ENCODE data around the gene NPAS3. TPM values are rescaled to one million over a fixed set of nuclear protein-coding genes. Genes with fewer than 3 reads are reported as not detected.

Gene NPAS3
- total and polyA plus RNA-seq, 7 donors: 0.04 to 1.5 (median 0.39) TPM

GRCh38 chr14:33671556-33671955 is 732.9 kb downstream of the NPAS3 start:
- H3K36me3 ChIP-seq (ENCODE audit: insufficient read depth in 1 of 2, low read depth in 1 of 2): no peaks in the 10 kb centered on the region
- H3K4me1 ChIP-seq: no peaks in the 10 kb centered on the region
- no peaks in the 10 kb centered on the region for H3K9me3 ChIP-seq
- no peak for TF ChIP-seq CTCF (IDR thresholded peaks at IDR 0.05)
- H3K27me3 ChIP-seq (ENCODE audit: insufficient read depth in 3 of 3, low read length in 2 of 3): no peaks in the 10 kb centered on the region
- H3K27ac ChIP-seq: no peak overlapping the region
- ATAC-seq: no peak
- H3K4me3 ChIP-seq: no peak overlapping the region
- intact Hi-C loops (cut with DNase I): loop anchor here in 1 of 2 donors (10.0 kb wide), 1 partner anchor 123 kb away; no protein-coding TSS in a partner anchor
- DNase-seq: no peak
- WGBS, 3 donors: 49 to 63% (median 50%) methylated on average over 1 of the region's 1 CpG

GRCh38 chr14:33674927-33675326 is 736.2 kb downstream of the NPAS3 start:
- intact Hi-C loops (cut with DNase I): loop anchor here (5.0 to 10.0 kb wide), 2 partner anchors 117 to 120 kb away; no protein-coding TSS in a partner anchor
- no peak for TF ChIP-seq CTCF (IDR thresholded peaks at IDR 0.05)
- no peaks in the 10 kb centered on the region for H3K9me3 ChIP-seq
- ATAC-seq (no peak), DNase-seq (no peak)
- 80 to 87% (median 82%) methylated on average over 5 of the region's 5 CpGs for WGBS, 3 donors
- H3K27me3 ChIP-seq (ENCODE audit: insufficient read depth in 3 of 3, low read length in 2 of 3): no peaks in the 10 kb centered on the region
- H3K4me1 ChIP-seq: no peaks in the 10 kb centered on the region
- no peak overlapping the region for H3K4me3 ChIP-seq
- no peaks in the 10 kb centered on the region for H3K36me3 ChIP-seq (ENCODE audit: insufficient read depth in 1 of 2, low read depth in 1 of 2)
- H3K27ac ChIP-seq: no peak overlapping the region

GRCh38 chr14:33675415-33676130 is 736.9 kb downstream of the NPAS3 start:
- TF ChIP-seq CTCF (IDR thresholded peaks at IDR 0.05): no peak
- 79 to 93% (median 83%) methylated on average over 5 of the region's 5 CpGs for WGBS, 3 donors
- Histone ChIP-seq H3K27ac (no peak overlapping the region), H3K9me3 (no peaks in the 10 kb centered on the region), H3K4me3 (no peak overlapping the region), H3K27me3 (ENCODE audit: insufficient read depth in 3 of 3, low read length in 2 of 3) (no peaks in the 10 kb centered on the region), H3K4me1 (no peaks in the 10 kb centered on the region), H3K36me3 (ENCODE audit: insufficient read depth in 1 of 2, low read depth in 1 of 2) (no peaks in the 10 kb centered on the region)
- ATAC-seq (no peak), DNase-seq (no peak)
- intact Hi-C loops (cut with DNase I): loop anchor here (5.0 to 10.0 kb wide), 2 partner anchors 117 to 119 kb away; no protein-coding TSS in a partner anchor

- H3K9me3 ChIP-seq: no peaks in the 10 kb centered on the region
- H3K27ac ChIP-seq: no peak overlapping the region
- peak; percentile 83 to 99 (median 92) for ATAC-seq
- DNase-seq: peak in 1 of 2 donors; percentile 63
- no peaks in the 10 kb centered on the region for H3K36me3 ChIP-seq (ENCODE audit: insufficient read depth in 1 of 2, low read depth in 1 of 2)
- no peaks in the 10 kb centered on the region for H3K4me1 ChIP-seq
- intact Hi-C loops (cut with DNase I): loop anchor here (5.0 to 10.0 kb wide), 2 partner anchors 116 to 119 kb away; no protein-coding TSS in a partner anchor
- peak; percentile 44 for TF ChIP-seq CTCF (IDR thresholded peaks at IDR 0.05)
- WGBS, 3 donors: 23 to 24% (median 24%) methylated on average over 7 of the region's 7 CpGs
- peak overlapping the region; percentile 44 for H3K4me3 ChIP-seq
- H3K27me3 ChIP-seq (ENCODE audit: insufficient read depth in 3 of 3, low read length in 2 of 3): no peaks in the 10 kb centered on the region
Measured at GRCh38 chr14:33676135-33676566, 737.5 kb downstream of the NPAS3 start.

Data from psoas muscle (tissue), 8 donors.